Measurements from ENCODE around the gene ARHGEF33. TPM values are rescaled to one million over a fixed set of nuclear protein-coding genes. Genes with fewer than 3 reads are reported as not detected.
A peak's percentile ranks its signal among the peaks of the same experiment; 100 is the strongest.

The ARHGEF33 gene
- total and polyA plus RNA-seq, 2 of the 8 experiments (the other 6 are each of a cell fraction or from before 2014, with no cell fraction given), result 0.09 to 0.95 TPM

DNA sequence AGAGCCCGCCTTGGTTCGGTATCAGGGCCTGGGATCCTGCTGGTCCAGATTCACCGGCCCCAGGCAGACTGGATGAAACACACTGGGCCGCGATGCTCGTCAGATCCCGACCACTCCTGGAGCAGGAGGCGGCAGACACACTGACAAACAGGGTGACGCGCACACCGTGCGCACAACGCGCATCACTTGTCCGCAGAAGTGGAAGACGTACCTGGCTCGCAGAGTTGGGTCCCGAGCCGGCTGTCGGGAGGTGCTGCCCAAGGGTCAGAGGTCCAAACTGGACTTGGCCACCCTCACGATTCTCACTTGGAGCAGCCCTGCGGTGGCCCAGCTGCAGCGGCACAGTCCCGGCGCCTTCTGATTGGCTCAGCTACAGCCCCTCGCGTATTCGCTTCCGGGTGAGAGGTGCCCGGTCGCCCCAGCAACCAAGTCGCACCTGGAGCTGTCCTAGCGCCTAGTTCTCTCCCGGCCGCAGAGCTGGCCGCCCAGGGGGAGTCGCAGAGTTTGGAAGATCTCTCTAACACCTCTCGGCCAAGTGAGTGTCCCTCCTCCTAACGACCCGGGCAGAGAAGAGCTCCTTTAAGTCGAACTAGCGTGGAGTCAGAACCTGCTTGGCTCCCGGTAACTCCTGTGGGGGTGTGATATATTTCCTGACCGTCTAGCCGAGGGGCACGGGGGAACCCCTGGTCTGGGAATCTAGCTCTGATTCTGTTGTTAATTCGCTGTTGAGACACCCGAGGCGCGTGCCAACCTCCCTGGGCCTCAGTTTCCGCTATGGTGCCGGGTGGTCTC, 13.9 kb upstream of the ARHGEF33 start, which contains the start of the genes DHX57 and MORN2 (continued):
- TF ChIP-seq, protein P1, sequence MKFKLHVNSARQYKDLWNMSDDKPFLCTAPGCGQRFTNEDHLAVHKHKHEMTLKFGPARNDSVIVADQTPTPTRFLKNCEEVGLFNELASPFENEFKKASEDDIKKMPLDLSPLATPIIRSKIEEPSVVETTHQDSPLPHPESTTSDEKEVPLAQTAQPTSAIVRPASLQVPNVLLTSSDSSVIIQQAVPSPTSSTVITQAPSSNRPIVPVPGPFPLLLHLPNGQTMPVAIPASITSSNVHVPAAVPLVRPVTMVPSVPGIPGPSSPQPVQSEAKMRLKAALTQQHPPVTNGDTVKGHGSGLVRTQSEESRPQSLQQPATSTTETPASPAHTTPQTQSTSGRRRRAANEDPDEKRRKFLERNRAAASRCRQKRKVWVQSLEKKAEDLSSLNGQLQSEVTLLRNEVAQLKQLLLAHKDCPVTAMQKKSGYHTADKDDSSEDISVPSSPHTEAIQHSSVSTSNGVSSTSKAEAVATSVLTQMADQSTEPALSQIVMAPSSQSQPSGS (IDR thresholded peaks at IDR 0.05; ENCODE audit: low read length), result no peak
- TF ChIP-seq MAX (IDR thresholded peaks at IDR 0.05) (peak; percentile 48), CHD1 (IDR thresholded peaks at IDR 0.05; ENCODE audit: low read depth, low read length) (0 out of 2 replicates have a peak, but pooled peaks have one; percentile 62), EP300 (IDR thresholded peaks at IDR 0.05; ENCODE audit: borderline replicate concordance in 1 of 2, low read depth in 2 of 2, low read length in 2 of 2) (no peak), BCL11A (IDR thresholded peaks at IDR 0.05; ENCODE audit: low read depth in 2 of 2, low read length in 2 of 2) (no peak), NRF1 (IDR thresholded peaks at IDR 0.05; ENCODE audit: low read depth, low read length) (0 out of 2 replicates have a peak, but pooled peaks have one; percentile 13), HDAC2 (IDR thresholded peaks at IDR 0.05; ENCODE audit: borderline replicate concordance in 1 of 2, low read depth in 2 of 2, low read length in 2 of 2) (0 out of 4 replicates have a peak, but pooled peaks of 1 of the 2 experiments have one; percentile 55), CBX8 (IDR thresholded peaks at IDR 0.05; ENCODE audit: borderline replicate concordance, low read depth, low read length) (no peak), NANOG (IDR thresholded peaks at IDR 0.05; ENCODE audit: insufficient read depth, low read depth, low read length, poor library complexity, severe bottlenecking) (no peak), PHF8 (conservative IDR thresholded peaks at IDR 0.05; ENCODE audit: low read depth, low read length) (peak; percentile 72), TEAD4 (IDR thresholded peaks at IDR 0.05; ENCODE audit: low read depth, low read length) (0 out of 2 replicates have a peak, but pooled peaks have one; percentile 11), CEBPB (IDR thresholded peaks at IDR 0.05; ENCODE audit: low read depth, low read length) (no peak), SIX5 (IDR thresholded peaks at IDR 0.05; ENCODE audit: low read depth, low read length) (0 out of 2 replicates have a peak, but pooled peaks have one; percentile 3), E2F6 (IDR thresholded peaks at IDR 0.05) (0 out of 2 replicates have a peak, but pooled peaks have one; percentile 36), CHD2 (IDR thresholded peaks at IDR 0.05; ENCODE audit: low read length) (peak; percentile 82), CTBP2 (IDR thresholded peaks at IDR 0.05; ENCODE audit: borderline replicate concordance, insufficient read depth, insufficient read length, low read length) (no peak), TAF7 (optimal IDR thresholded peaks at IDR 0.05; ENCODE audit: borderline replicate concordance, low read depth, low read length) (no peak), KDM5A (IDR thresholded peaks at IDR 0.05; ENCODE audit: low read length) (no peak; the same call in 1 of the 2 replicates), SP1 (IDR thresholded peaks at IDR 0.05; ENCODE audit: low read depth, low read length) (no peak), SRF (IDR thresholded peaks at IDR 0.05; ENCODE audit: low read depth, low read length) (no peak)
